HTERT RPE-1 (cell line): ENCODE data around the gene DSTN.

Source experiments
- in situ Hi-C: fragments of 300-500 bp; cut with MboI; formaldehyde crosslinking; loops from 4 replicates; pipeline ENCODE4 v1.14.3; 2020; ENCODE audit warnings: low sequenced_read_pairs

Gene DSTN

GRCh38 chr20:17611540-17612286 is 41.8 kb downstream of the DSTN start:
- in situ Hi-C loops, result no loop called here

GRCh38 chr20:17612287-17612991 is 42.6 kb downstream of the DSTN start:
- in situ Hi-C loops, result no loop called here

- in situ Hi-C loops, result no loop called here
Observed at GRCh38 chr20:17612992-17613327, 43.1 kb downstream of the DSTN start.

GRCh38 chr20:17613328-17614175 is 43.7 kb downstream of the DSTN start:
- in situ Hi-C loops, result no loop called here

DNA sequence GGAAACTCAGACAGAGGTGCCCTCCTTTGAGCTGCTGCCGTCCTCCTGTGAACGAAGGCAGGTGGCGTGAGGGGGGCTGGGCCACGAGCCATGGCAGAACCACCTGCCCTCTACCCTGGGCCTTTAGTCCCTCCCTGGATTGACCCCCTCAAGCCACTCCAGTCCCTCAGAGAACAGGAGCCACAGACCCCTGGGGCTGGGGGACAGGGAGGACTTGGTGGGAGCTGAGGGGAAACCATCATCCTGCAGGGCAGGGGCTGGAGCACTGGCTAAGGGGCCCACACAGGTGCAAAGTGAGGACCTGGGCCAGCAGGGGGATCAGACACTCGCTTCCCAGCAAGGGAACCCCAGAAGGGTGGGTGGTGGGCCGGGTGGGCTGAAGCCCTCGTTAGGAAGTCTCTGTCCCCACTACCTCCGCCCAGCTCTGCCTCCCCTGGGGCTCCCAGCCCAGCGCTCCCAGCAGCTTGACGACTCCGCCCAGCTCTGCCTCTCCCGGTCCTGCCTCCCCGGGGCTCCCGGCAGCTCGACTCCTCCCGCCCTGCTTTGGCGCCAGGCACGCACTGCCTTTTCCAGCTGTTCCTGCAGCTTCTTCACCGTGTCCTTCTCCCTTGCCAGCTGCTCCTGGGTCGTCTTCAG is 44.4 kb downstream of the DSTN start:
- in situ Hi-C loops, result no loop called here

DNA sequence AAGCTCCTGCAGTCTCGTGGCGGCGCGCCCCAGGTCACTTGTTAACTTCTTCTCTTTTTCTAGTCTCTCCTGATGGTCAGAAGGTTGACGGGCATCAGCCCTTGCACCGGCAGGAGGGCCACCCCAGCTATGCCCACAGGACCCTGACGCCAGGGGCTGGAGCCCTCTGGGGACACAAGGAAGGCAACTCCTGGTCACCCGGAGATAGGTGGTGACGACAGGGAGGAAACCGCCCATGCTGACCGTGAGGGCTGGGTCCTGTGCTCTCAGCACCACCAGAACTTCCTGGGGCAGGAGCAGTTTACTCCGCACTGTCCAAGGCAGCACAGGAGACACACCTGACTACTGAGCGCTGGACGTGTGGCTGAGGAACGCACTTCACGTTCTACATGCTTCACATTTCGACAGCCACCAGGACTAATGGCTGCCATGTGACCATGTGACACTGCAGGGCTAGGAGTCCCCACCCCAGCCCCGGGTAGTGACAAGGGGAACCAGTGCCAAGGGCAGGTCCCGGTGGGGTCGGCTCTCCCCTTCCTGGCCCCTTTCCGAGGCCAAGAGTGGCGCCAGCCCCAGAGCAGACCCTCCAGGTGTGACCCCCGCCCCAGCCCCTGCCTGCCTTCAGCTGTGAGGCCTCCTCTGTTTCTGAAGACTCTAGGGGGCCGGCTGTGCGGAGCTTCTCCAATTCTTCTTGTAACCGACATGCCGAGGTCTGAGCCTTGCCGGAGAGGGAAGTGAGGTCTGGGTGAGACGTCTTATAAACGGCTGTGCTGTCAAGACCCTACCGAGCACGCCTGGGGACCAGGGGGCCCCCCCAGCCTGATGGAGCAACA is 45.2 kb downstream of the DSTN start:
- in situ Hi-C loops, result no loop called here

DNA sequence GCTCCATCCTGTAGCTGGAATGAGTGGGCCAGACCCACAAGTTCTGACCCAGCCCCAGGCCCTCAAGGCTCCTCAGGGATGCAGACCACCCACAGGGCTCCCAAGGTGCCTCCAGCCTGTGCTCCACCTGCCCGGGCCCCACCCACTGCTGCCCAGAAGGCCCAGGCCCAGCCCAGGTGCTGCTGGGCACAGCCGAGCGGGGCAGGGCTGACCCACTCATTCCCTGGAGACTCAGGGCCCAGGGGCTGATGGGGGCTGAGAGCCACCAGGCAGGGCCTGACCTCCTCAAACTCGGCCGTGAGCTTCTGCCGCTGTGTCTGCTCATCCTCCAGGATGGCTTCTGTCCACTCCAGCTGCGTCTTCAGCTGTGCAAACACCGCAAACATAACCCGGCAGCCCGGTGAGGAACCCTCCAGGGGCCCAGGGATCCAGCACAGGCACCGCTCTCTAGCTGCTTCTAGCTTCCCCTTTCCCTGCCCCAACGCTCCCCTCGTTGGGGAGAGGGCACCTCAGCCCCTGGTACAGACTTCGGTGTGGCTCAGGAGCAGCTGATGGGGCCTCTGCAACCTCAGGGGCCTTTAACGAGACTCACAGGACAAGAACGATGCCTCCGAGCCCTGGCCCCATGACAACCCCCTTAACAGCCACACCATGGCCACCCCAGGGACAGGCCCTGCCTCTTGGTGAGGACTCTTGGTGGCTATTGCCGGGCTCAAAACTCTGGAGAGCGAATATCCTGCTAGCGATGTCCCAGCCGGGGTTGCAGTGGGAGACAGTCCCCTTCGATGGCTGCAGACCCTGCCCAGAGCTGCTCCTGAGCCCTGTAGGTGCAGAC is 46.0 kb downstream of the DSTN start:
- in situ Hi-C loops, result no loop called here

DNA sequence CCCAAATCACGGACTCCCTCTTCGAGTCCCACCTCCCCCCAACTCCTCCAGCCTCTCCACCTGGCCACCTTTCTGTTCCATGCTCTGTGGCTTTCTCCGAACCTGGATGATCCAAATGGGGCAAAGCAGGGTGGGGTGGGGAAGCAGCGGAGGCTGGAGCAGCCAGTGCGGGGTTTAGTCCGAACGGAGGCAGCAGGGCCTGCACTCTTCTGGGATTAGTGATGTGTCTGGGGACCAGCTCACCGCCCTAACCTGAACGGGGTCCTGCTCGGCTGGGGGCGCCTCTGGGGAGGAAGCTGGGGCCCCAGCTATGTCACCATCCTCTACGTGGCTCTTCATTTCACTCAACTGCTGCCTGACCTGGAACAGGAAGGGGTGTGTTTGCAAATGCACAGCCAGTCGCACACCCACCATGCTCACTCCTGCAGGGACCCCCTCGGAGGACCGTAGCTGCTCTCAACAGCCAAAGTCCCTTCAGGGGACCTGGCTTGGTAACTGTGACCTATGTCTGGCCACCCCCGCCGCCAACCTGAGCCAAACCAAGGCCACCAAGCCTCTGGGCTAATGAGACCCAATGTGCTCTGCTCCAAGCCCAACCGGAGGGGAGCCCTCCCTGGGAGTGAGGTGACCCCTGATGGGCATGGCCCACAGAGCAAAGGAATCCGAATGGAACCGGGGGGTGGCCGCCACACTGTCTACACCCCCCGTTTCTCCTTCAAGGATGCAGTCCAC is 46.8 kb downstream of the DSTN start:
- in situ Hi-C loops, result no loop called here

GRCh38 chr20:17617212-17617867 is 47.5 kb downstream of the DSTN start:
- in situ Hi-C loops, result no loop called here

- in situ Hi-C loops, result no loop called here
Observed at GRCh38 chr20:17617868-17618672, 48.2 kb downstream of the DSTN start.

DNA sequence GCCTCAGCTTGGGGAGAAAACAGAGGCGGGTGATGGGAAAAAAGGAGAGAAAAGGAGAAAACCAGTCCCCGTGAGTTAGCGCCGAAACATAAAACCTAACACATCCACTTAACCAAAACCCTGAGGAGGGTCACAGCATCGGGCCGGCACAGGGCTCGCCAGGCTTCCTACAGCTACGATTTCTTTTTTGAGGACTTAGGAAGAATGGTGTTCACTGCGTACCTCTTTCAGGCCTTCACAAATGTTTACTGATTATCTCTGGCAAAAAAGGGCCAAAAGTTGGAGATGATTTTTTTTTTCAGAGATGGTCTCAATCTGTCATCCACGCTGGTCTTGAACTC is 48.8 kb downstream of the DSTN start:
- in situ Hi-C loops, result no loop called here

DNA sequence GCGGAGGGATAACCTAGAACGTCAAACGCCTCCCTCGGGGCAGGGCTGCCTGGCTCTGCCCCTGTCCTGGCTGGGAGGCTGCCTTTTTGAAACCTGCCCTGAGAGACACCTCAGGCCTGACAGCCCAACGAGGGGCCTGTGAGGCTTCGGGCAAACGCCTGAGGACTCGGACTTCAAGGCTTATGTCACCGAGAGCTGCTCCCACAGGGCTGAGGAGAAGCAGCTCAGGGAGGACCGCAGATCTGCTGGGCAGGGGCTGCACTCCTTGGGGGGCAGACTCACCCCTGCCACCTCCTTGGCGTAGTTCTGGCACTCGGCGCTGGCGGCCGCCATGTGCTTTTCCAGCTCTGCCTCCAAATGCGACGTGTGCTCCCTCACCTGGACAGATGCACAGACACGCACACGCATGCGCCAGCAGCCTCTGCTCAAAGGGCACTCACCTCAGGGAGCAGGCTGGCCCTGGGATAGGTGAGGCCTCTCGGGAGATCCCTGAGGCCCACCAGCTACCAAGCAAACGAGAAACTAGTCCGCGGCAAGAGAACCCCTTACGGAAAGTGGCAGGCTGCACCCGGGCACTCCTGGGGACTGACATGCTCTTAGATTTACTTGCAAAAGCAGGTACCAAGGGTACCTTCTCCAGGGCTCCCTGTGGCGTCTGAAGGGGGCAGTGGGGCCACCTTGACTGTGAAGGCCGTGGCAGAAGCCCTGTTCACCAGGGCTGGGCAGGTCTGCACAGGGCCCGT is 49.6 kb downstream of the DSTN start:
- in situ Hi-C loops, result no loop called here

GRCh38 chr20:17620371-17621228 is 50.7 kb downstream of the DSTN start:
- in situ Hi-C loops, result no loop called here

- in situ Hi-C loops, result no loop called here
Observed at GRCh38 chr20:17621229-17621968, 51.5 kb downstream of the DSTN start.

GRCh38 chr20:17622086-17622850 is 52.4 kb downstream of the DSTN start:
- in situ Hi-C loops, result no loop called here
